ENCODE results near the gene SMTNL2.
"Not testable (repeated sequence)": the region's sequence is repeated elsewhere in the genome, so short reads cannot be mapped to it uniquely, and the experiment has no call there.

Gene SMTNL2

GRCh38 chr17:4587803-4588202, 3.5 kb downstream of the SMTNL2 start:
- DNase-seq = no peak

GRCh38 chr17:4588391-4588790, 4.1 kb downstream of the SMTNL2 start:
- no peak for DNase-seq

- DNase-seq = no peak
Observed at GRCh38 chr17:4588898-4589625, 4.7 kb downstream of the SMTNL2 start.

- not testable (repeated sequence) for DNase-seq
Observed at GRCh38 chr17:4590042-4590441, 5.7 kb downstream of the SMTNL2 start.

- DNase-seq = no peak
Observed at GRCh38 chr17:4590981-4591453, 6.7 kb downstream of the SMTNL2 start.

GRCh38 chr17:4591529-4591928, 7.2 kb downstream of the SMTNL2 start:
- DNase-seq = no peak

- no peak for DNase-seq
Observed at GRCh38 chr17:4592240-4593005, 8.1 kb downstream of the SMTNL2 start.

GRCh38 chr17:4593021-4593421, 8.7 kb downstream of the SMTNL2 start:
- DNase-seq = no peak

GRCh38 chr17:4594406-4594805, 10.1 kb downstream of the SMTNL2 start:
- no peak for DNase-seq

GRCh38 chr17:4594931-4595684, 10.8 kb downstream of the SMTNL2 start:
- no peak for DNase-seq

GRCh38 chr17:4595685-4596342, 11.5 kb downstream of the SMTNL2 start:
- not testable (repeated sequence) for DNase-seq

GRCh38 chr17:4596636-4597380, 12.5 kb downstream of the SMTNL2 start:
- no peak for DNase-seq

GRCh38 chr17:4597975-4598374, 13.6 kb downstream of the SMTNL2 start:
- DNase-seq = no peak

GRCh38 chr17:4598776-4599504, 14.6 kb downstream of the SMTNL2 start:
- no peak for DNase-seq

GRCh38 chr17:4599505-4600281, 15.4 kb downstream of the SMTNL2 start:
- no peak for DNase-seq

- no peak for DNase-seq
Observed at GRCh38 chr17:4600563-4600962, 16.2 kb downstream of the SMTNL2 start.

- DNase-seq = no peak
Observed at GRCh38 chr17:4601326-4601725, 17.0 kb downstream of the SMTNL2 start.

- no peak for DNase-seq
Observed at GRCh38 chr17:4602041-4602440, 17.7 kb downstream of the SMTNL2 start.

GRCh38 chr17:4604111-4604644, 19.8 kb downstream of the SMTNL2 start:
- DNase-seq = no peak

GRCh38 chr17:4604736-4605135, 20.4 kb downstream of the SMTNL2 start:
- not testable (repeated sequence) for DNase-seq
